ENCODE data around the gene FAM162B.

GRCh38 chr6:116772450-116772849 lies 6.9 kb upstream of the FAM162B start:
- TF ChIP-seq CTCF (IDR thresholded peaks at IDR 0.05) (no peak), POLR2AphosphoS5 (IDR thresholded peaks at IDR 0.05; ENCODE audit: low read depth, low read length) (no peak), SIN3A (IDR thresholded peaks at IDR 0.05; ENCODE audit: borderline replicate concordance, insufficient read depth, low read depth, low read length) (no peak)
- TF ChIP-seq, protein P1, sequence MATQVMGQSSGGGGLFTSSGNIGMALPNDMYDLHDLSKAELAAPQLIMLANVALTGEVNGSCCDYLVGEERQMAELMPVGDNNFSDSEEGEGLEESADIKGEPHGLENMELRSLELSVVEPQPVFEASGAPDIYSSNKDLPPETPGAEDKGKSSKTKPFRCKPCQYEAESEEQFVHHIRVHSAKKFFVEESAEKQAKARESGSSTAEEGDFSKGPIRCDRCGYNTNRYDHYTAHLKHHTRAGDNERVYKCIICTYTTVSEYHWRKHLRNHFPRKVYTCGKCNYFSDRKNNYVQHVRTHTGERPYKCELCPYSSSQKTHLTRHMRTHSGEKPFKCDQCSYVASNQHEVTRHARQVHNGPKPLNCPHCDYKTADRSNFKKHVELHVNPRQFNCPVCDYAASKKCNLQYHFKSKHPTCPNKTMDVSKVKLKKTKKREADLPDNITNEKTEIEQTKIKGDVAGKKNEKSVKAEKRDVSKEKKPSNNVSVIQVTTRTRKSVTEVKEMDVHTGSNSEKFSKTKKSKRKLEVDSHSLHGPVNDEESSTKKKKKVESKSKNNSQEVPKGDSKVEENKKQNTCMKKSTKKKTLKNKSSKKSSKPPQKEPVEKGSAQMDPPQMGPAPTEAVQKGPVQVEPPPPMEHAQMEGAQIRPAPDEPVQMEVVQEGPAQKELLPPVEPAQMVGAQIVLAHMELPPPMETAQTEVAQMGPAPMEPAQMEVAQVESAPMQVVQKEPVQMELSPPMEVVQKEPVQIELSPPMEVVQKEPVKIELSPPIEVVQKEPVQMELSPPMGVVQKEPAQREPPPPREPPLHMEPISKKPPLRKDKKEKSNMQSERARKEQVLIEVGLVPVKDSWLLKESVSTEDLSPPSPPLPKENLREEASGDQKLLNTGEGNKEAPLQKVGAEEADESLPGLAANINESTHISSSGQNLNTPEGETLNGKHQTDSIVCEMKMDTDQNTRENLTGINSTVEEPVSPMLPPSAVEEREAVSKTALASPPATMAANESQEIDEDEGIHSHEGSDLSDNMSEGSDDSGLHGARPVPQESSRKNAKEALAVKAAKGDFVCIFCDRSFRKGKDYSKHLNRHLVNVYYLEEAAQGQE (IDR thresholded peaks at IDR 0.05; ENCODE audit: insufficient read depth in 1 of 2, low read depth in 2 of 2, low read length in 1 of 2) = no peak
